HTERT RPE-1 (cell line): ENCODE measurements around the gene TGFBR3.

Source experiments
- in situ Hi-C: fragments of 300-500 bp; cut with MboI; formaldehyde crosslinking; loops from 4 replicates; pipeline ENCODE4 v1.14.3; 2020; ENCODE audit warnings: low sequenced_read_pairs

Gene TGFBR3

GRCh38 chr1:91717839-91718238, 168.1 kb downstream of the TGFBR3 start:
- in situ Hi-C loops, result no loop called here

DNA sequence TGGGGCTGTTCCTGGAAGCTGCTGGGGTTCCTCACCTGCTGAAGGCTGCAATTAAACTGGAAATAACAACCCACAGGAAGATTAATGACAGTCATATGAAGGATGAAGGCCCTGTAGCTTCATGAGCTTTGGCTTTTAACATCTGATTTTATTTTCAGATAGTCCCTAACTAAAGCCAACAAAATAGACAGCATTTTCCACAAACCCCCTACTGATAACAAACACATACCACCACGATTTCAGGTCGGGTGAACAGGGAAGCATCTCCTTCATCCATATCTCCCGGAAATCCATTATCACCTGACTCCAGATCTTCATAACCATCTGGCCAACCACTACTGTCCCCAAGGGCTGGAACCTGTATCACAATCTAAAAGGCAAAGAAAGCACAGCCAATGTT, 169.6 kb downstream of the TGFBR3 start:
- in situ Hi-C loops, result no loop called here

DNA sequence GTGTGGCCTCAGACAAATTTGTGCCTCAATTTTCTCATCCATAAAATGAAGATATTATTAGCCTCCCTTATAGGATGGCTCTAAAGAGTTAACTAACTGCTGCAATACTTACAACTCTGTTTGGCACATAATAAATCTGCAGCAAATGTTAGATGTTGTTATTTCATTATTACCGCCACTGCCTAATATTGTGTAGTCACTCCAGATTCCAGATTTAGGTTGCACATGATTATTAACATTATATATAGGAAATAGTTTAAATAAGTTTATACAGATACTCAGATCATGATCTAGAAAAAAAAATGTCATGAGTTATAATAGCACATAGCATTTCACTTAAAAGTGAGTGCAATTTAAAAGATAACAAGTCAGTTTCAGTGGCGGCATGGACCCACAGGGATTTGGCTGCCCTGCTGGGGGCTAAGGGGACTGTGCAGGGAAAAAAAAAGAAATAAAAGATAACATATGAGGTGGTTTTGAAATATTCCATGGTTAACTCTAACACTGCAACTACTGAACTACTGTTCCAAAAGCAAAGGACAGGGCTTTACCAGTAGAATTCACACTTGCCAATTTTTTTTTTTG, 170.4 kb downstream of the TGFBR3 start:
- in situ Hi-C loops, result no loop called here

GRCh38 chr1:91714867-91715381, 171.0 kb downstream of the TGFBR3 start:
- in situ Hi-C loops, result no loop called here

DNA sequence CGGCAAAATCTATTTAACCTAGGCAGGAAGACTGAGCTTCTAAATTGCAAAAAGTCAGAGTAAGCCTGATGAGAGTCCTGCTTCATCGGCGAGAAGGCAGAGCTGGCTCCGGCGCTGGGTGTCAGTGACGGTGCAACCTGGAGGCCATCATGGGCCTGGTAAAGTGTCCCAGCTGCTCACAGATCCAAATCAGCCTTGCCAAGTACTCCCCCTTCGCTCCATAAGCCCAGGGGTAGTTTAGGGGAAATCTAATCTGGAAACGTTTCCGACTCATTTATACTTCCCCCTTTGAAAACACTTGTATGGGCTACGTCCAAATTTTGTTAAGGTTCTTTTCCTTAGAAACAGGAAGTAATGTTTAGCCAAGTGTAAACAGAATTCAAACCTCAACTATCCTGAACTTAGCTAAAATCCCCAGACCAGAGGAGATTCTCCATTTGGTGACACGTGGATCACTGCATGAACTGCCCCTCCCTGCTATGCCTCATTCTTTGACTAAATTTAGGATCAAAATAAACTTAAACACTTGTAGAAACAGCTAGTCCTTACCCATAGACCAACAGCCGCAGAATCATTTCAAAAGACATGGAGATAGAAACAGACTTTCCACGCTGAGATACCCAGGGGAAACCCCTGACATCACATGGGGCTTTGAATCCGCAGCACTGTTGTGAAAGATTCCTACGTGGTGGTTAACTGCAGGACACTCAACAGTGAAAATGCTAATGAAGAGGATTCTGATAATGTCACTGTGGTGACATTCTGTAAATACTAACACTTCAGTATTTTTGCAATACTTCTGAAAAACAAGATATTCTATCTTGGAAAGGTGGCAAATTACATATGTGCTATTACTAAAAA, 172.7 kb downstream of the TGFBR3 start:
- in situ Hi-C loops, result no loop called here

DNA sequence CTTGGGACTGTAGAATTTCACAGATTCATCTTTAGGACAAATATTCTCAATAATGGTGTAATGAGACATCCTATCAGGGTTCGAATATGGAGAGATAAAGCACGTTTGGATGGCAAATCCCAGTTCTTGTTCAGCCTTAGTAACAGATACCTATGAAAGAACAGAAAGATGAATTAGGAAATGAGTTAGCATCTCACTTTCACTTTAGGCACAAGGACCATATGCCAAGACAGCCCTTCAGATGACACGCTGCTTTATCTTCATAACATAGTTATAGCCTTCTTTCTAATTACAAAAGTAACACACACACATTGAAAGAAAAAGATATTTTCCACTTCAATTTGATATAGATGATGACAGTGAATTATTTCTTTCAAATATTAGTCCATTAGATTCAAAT, 173.6 kb downstream of the TGFBR3 start:
- in situ Hi-C loops, result no loop called here

DNA sequence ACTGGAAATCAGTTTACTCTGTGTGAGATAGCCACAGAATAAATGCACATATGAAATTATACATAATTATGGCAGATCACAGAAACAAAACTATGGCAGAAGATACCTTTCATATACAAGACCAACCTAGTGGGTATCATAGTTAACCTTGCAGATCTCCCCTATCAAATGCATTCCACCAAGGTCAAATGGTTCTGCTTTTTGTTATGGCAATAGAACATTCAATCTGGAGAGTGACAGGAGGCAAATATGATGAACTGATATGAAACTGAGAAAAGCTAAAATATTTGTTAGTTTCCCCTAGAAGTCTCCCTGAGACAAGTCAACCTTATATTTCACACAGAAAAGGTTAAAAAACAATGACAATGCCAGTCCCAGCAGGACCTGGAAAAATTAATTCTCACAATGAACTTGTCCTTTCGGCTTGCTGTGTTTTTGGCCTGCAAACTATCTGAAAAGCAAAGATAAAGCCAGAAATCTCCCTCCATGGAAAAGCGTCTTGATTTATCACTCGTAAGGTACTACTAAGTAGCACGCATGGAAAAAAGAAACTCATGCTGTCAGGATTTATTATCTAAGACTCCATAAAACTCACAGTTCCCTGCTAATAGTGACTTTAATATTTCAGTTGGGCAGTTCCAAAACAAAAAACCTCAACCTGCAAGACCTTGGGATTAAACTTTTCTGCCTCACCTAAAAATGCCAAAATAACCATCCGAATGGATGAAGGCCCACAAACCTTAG, 174.3 kb downstream of the TGFBR3 start:
- in situ Hi-C loops, result no loop called here

DNA sequence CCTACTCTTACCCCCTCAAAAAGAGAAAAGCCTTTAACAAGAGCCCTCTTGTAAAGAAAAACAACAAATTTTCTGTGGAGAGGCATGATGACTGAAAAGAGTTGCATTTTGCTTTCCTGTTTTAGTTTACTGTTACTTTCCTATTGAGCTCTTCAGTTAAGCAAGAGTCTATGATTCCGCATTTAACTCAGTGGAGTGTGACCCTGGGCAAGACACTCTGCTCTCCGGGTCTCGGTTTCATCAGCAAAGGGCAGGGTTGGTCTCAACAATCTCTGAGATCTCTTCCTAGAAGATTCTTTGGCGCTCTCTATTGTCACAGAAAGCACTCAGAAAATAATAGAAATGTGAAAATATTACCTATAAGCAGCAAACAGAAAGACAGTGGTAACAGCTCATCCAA, 175.7 kb downstream of the TGFBR3 start:
- in situ Hi-C loops, result no loop called here

DNA sequence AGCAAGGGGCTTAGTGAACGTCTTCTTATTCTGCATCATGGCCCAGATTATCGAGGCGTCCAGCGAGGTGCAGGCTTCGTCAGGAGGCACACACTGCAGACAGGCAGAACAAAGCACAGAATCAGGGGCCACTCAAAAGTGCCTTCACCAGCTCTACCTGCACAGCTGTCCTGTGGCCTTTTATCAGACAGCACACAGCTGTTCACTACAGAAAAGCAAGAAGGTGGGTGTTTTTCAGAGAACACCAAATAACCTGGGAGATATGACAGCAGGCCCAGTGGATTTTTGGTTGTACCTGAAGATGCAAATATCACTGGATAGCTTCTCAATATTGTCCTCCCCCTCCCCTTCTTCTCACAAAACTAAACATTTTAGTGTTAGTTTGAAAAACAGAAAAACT, 177.3 kb downstream of the TGFBR3 start:
- in situ Hi-C loops, result no loop called here

GRCh38 chr1:91707890-91708218, 178.1 kb downstream of the TGFBR3 start:
- in situ Hi-C loops, result no loop called here

DNA sequence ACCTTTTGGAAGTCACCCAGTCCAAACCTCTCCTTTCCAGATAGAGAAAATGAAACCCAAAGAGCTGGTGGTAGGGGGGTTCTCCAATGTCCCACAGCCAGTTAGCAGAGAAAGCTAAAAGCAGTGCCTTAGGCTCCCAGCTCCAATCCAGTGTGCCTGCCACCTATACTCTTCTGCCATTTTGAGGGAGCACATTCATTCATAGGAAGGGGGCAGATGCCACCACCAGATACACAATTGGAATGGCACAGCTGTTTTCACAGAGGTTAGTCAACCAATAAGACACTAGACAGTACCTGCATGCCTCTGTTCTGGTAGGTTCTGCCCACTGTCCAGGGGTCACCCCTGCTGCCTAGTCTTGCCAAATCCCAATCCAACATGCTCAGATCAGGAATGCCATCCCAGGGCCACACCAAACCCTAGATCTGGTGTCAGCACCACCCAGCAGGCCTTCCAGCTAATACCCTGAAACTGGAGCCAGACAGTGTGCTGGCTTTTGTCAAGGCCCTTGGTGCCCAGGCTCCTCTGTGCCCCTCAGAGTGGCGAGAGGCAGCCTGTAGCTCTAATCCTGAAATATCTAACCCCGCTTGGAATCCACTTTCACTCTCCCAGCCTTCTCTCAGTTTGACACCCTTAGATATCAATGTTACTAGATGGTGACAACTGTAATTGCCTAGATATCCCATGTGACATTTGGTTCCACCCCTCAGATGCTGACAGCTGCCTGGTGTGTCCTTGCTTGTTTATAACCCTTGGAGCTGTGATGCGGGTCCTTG, 178.6 kb downstream of the TGFBR3 start:
- in situ Hi-C loops, result no loop called here

DNA sequence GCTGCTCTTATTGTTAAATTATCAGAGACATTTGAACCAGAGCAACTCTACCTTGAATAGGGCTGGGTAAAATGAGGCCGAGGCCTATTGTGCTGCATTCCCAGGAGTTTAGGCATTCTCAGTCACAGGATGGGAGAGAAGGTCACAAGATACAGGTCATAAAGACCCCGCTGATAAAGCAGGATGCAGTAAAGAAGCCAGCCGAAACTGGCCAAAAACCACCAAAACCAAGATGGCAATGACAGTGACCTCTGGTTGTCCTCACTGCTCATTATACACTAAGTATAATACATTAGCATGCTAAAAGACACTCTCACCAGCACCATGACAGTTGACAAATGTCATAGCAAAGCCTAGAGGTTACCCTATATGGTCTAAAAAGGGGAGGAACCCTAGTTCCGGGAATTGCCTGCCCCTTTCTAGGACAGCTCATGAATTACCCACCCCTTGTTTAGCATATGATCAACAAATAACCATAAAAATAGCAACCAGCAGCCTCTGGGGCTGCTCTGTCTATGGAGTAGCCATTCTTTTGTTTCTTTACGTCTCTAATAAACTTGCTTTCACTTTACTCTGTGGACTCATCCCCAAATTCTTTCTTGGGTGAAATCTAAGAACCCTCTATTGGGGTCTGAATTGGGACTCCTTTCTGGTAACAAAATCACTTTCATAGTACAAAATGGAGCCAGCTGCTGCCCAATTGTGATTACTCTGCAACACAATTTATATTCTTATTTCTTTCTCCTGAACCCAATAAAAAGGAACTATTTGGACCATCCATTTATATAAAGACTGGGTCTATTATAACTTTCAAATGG, 179.6 kb downstream of the TGFBR3 start:
- in situ Hi-C loops, result no loop called here

DNA sequence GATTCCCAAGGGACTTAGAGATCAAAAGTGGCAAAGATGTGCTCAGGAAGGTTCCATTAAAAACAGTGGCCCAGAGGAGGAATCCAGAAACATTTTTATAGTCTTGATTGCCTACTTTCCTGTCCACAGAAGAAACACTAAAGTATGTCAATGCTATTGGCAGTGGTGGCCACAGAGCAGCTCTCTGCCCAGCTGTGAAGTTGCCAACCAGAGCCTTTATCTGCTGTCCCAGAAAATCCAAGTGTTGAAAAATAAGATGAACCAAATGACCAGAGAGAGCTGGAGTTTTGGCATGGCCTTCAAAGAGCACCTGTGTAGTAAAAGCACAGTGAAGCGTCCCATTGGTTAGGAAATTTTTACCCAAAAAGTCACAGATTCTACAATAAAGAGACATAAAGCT, 181.2 kb downstream of the TGFBR3 start:
- in situ Hi-C loops, result no loop called here

DNA sequence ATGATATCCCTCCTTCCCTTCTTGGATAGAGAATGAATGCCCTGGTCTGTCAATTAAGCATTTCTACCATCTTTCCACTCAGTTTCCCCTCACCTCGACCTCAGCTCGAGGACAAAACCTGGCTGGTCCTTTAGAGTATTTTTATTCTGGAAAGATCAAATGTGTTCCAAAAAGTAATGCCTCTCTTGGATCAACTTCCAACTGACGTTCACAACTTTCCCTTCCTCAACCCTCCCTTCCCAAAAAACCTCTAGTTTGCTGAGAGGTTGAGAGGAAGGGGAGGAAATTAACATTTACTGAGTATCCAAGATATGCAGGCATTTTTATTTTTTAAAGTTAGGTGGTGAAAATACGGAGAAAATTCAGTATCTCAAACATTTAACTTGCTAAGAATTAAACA, 182.9 kb downstream of the TGFBR3 start:
- in situ Hi-C loops, result no loop called here

DNA sequence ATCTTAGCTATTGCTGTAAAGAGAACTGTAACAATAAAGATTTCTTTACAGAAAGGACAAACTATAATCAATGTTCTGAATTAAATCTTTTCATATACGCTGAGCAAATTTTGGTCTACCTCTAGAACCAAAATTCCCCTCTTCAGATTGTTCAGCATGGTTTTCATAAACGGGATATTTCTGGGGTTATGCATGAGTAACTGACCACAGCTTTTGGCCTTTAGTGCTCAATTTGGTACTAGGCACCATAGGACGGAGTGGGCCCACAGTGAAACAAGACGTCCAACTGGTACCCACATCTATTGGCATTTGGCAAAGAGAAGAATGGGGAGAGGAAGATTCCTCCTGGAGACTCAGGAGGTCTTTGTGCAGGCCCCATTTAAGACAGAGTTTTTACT, 184.5 kb downstream of the TGFBR3 start:
- in situ Hi-C loops, result no loop called here

DNA sequence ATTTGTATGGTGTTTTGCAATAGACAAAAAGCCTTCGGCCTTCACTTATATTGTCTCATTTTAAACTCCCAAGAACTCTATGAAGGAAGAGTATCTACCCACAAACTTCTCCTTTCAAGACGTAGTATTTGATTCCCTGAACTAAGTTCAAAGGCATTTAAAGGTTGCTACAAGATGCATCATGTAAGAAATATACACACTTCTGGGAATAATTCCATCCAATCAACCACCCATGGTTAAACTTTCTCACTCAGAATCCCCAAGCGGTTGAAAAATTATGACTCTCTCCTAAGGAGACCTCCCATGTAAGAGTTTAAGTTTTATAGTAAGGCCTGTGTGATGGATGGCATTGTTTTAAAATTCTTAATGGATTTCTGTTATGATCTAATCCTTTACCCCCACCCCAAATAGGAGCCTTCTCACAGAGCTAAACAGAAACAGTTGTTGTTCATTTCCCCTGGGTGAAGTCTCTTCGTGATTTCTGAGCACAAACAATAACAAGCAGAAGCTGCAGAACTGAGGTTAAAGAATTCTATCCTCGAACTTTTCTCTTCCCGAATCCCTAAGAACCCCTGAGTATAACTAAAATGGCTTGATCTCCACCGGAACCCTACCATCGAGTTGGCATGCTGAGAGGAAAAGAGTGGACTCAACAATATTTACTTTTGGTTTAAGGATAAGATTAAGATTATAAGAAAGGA, 185.0 kb downstream of the TGFBR3 start:
- in situ Hi-C loops, result no loop called here

- in situ Hi-C loops, result no loop called here
These were observed 185.6 kb downstream of the TGFBR3 start for GRCh38 chr1:91700332-91700731.

GRCh38 chr1:91699339-91699974, 186.5 kb downstream of the TGFBR3 start:
- in situ Hi-C loops, result no loop called here

GRCh38 chr1:91697861-91698260, 188.1 kb downstream of the TGFBR3 start:
- in situ Hi-C loops, result no loop called here
